Measurements from ENCODE around the gene IL20.

Gene IL20

GRCh38 chr1:206882555-206882954 is 17.1 kb downstream of the IL20 start:
- DNase-seq = no peak

GRCh38 chr1:206883160-206883559 is 17.7 kb downstream of the IL20 start:
- DNase-seq = no peak

GRCh38 chr1:206883876-206884275 is 18.5 kb downstream of the IL20 start:
- no peak for DNase-seq

- DNase-seq = no peak
Observed at GRCh38 chr1:206885341-206886060, 20.1 kb downstream of the IL20 start.

- DNase-seq = no peak
Observed at GRCh38 chr1:206886831-206887230, 21.4 kb downstream of the IL20 start.

- no peak for DNase-seq
Observed at GRCh38 chr1:206887701-206888100, 22.3 kb downstream of the IL20 start.

GRCh38 chr1:206890125-206891060 is 25.0 kb downstream of the IL20 start:
- peak; percentile 23 for DNase-seq

GRCh38 chr1:206891412-206891811 is 26.0 kb downstream of the IL20 start:
- no peak for DNase-seq

GRCh38 chr1:206892351-206892984 is 27.0 kb downstream of the IL20 start:
- no peak for DNase-seq

GRCh38 chr1:206893380-206893779 is 28.0 kb downstream of the IL20 start:
- DNase-seq = no peak

- no peak for DNase-seq
Observed at GRCh38 chr1:206895325-206895724, 29.9 kb downstream of the IL20 start.

- DNase-seq = no peak
Observed at GRCh38 chr1:206895837-206896242, 30.4 kb downstream of the IL20 start.

GRCh38 chr1:206896261-206896660 is 30.8 kb downstream of the IL20 start:
- DNase-seq = no peak

- DNase-seq = no peak
Observed at GRCh38 chr1:206897175-206897574, 31.8 kb downstream of the IL20 start, which contains the start of gene IL24. Gene IL24, plus strand, starts transcription at chr1:206897443. Its CDS starts 390 bp downstream, at chr1:206897833.

GRCh38 chr1:206898089-206898914 is 32.9 kb downstream of the IL20 start:
- DNase-seq = no peak

- DNase-seq = no peak
Observed at GRCh38 chr1:206898915-206899431, 33.5 kb downstream of the IL20 start.

- no peak for DNase-seq
Observed at GRCh38 chr1:206899717-206900116, 34.3 kb downstream of the IL20 start.

GRCh38 chr1:206900149-206900548 is 34.7 kb downstream of the IL20 start:
- DNase-seq = no peak

GRCh38 chr1:206901944-206902343 is 36.5 kb downstream of the IL20 start:
- DNase-seq = no peak

- DNase-seq = no peak
Observed at GRCh38 chr1:206902702-206903101, 37.3 kb downstream of the IL20 start.

- DNase-seq = no peak
Observed at GRCh38 chr1:206903687-206904086, 38.3 kb downstream of the IL20 start.

GRCh38 chr1:206904423-206905142 is 39.2 kb downstream of the IL20 start:
- DNase-seq = no peak

Data from CD4-positive, alpha-beta T cell treated with Interleukin-21 for 1 hour (primary cell).